K562 (cell line): ENCODE data around the gene ELAVL3. TPM values are rescaled to one million over a fixed set of nuclear protein-coding genes. Genes with fewer than 3 reads are reported as not detected.
A peak's percentile ranks its signal among the peaks of the same experiment; 100 is the strongest.

Source experiments
- ATF6 ChIP-seq: sonication (generic); formaldehyde crosslinking; IDR thresholded peaks from 2 replicates; pipeline ENCODE4 v1.4.0; 2020; ENCODE audit warnings: mild to moderate bottlenecking, missing genetic modification reagents
- CHD4 ChIP-seq: fragments of 200-600 bp; sonication (generic); IDR thresholded peaks from 3 replicates; pipeline ENCODE4 v1.6.1; 2012; ENCODE audit warnings: low read depth, mild to moderate bottlenecking, mixed read lengths, low read length, inconsistent platforms; ENCODE audit not compliant: insufficient read depth, insufficient replicate concordance, poor library complexity, severe bottlenecking
- HLTF ChIP-seq: fragments of 450-650 bp; IDR thresholded peaks from 2 replicates; pipeline ENCODE4 v1.6.1; 2016
- NCOR1 ChIP-seq: fragments of 450-650 bp; IDR thresholded peaks from 2 replicates; pipeline ENCODE4 v1.6.1; 2016; ENCODE audit warnings: mild to moderate bottlenecking, moderate library complexity
- U2AF2 ChIP-seq: fragments of 200-400 bp; formaldehyde crosslinking; optimal IDR thresholded peaks from 2 replicates; pipeline ENCODE3; 2017; ENCODE audit warnings: low read depth, mild to moderate bottlenecking, low read length
- ZBTB9 ChIP-seq: fragments of 450-650 bp; formaldehyde crosslinking; IDR thresholded peaks from 2 replicates; pipeline ENCODE4 v1.4.0; 2020; ENCODE audit warnings: mild to moderate bottlenecking, moderate library complexity
- ZEB2 ChIP-seq: fragments of 450-650 bp; IDR thresholded peaks from 2 replicates; pipeline ENCODE4 v1.6.1; 2016
- ZNF398 ChIP-seq: fragments of 250-450 bp; sonication (Bioruptor Pico); IDR thresholded peaks from 2 replicates; pipeline ENCODE4 v1.8.0; 2021; ENCODE audit warnings: moderate library complexity, mild to moderate bottlenecking, inconsistent platforms
- ZNF589 ChIP-seq: fragments of 200-800 bp; sonication (Bioruptor generic); IDR thresholded peaks from 2 replicates; pipeline ENCODE4 v1.6.1; 2016; ENCODE audit warnings: low read depth, missing genetic modification characterization, missing compliant biosample characterization
- ZNF830 ChIP-seq: fragments of 250-450 bp; sonication (Bioruptor Pico); IDR thresholded peaks from 2 replicates; pipeline ENCODE4 v1.5.0; 2021; ENCODE audit warnings: mild to moderate bottlenecking
- polyA plus RNA-seq, 8 experiments: library from polyadenylated mRNA; depleted of rRNA in 4 of 8; stranded (reverse) in 5 of 8; unstranded in 3 of 8; fragments of >200 nt; fragmentation: Nextera tagmentation in 2 of 8; fragmentation: Illumina TruSeq in 1 of 8; extraction: Ambion mirVana in 2 of 8; extraction: Trizol in 1 of 8; gene quantifications; 2 replicates each; pipeline versions ENCODE4 v1.2.1 to v1.2.3, GENCODE V29; 2011 to 2014; ENCODE audit warnings: inconsistent platforms in 1 of 8, missing spikeins in 1 of 8
- total RNA-seq, 7 experiments: library from RNA; depleted of rRNA in 6 of 7; stranded (reverse); fragments of >200 nt in 6 of 7; fragmentation: Illumina TruSeq in 2 of 7; extraction: Trizol in 2 of 7; gene quantifications; 2 replicates each; pipeline versions ENCODE4 v1.2.1 to v1.2.3, GENCODE V29; 2011 to 2021; ENCODE audit warnings: low replicate concordance in 1 of 7
- TF ChIP-seq, protein P1 (sequence below): fragments of 450-650 bp; IDR thresholded peaks from 2 replicates; pipeline ENCODE4 v1.6.1; 2017; ENCODE audit warnings: antibody characterized with exemption
- TF ChIP-seq, protein P2 (sequence below): sonication (generic); formaldehyde crosslinking; IDR thresholded peaks from 2 replicates; pipeline ENCODE4 v1.8.0; 2022; ENCODE audit warnings: mild to moderate bottlenecking, missing genetic modification reagents, borderline replicate concordance
- TF ChIP-seq, protein P3 (sequence below): sonication (generic); formaldehyde crosslinking; IDR thresholded peaks from 2 replicates; pipeline ENCODE4 v1.8.0; 2022; ENCODE audit warnings: mild to moderate bottlenecking, missing genetic modification reagents
- TF ChIP-seq, protein P4 (sequence below), 2 experiments: fragments of 450-650 bp; IDR thresholded peaks; 2 replicates each; pipeline ENCODE4 v1.6.1; 2016

Gene ELAVL3
- total and polyA plus RNA-seq, 9 of the 15 experiments (the other 6 are each of a cell fraction or from before 2014, with no cell fraction given), result not detected

DNA sequence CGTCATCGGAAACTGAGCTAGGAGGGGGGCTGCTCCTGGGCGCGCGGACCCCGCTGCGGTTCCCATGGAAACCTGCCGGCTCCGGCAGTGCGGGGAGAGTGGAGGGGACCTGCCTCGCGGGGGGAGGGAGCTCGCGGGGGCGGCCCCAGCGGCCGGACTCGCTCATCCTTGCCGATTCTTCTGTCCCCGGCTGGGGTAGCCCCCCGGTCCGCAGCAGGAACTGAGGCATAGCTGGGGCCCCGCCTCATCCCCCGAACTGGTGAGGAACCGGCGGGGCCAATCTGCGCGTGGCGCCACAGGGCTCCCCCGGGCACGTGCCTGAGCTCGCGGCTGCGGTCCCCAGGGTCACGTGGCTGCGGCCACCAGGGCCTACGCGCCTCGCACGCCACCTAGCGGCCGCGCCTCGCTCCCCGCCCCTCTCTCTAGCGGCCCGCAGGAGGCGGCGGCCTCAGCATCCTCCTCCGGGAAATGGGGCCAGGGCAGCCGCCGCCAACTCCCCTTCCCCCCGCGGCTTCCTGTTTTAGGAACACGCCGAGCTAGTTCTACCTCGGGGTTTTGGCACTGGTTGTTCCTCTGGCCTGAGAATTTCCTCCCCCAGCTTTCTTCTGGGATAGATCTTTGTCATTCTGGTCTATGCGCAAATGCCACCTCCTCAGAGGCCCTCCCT is 1.7 kb upstream of the ELAVL3 start (continued):
- TF ChIP-seq U2AF2, result no peak
- no peak for TF ChIP-seq ZNF398 (CRISPR knock-in tag)
- TF ChIP-seq ZBTB9 (CRISPR knock-in tag), result peak; percentile 76; the same call in 1 of the 2 replicates
- no peak for TF ChIP-seq ZNF589
- TF ChIP-seq, protein P1, sequence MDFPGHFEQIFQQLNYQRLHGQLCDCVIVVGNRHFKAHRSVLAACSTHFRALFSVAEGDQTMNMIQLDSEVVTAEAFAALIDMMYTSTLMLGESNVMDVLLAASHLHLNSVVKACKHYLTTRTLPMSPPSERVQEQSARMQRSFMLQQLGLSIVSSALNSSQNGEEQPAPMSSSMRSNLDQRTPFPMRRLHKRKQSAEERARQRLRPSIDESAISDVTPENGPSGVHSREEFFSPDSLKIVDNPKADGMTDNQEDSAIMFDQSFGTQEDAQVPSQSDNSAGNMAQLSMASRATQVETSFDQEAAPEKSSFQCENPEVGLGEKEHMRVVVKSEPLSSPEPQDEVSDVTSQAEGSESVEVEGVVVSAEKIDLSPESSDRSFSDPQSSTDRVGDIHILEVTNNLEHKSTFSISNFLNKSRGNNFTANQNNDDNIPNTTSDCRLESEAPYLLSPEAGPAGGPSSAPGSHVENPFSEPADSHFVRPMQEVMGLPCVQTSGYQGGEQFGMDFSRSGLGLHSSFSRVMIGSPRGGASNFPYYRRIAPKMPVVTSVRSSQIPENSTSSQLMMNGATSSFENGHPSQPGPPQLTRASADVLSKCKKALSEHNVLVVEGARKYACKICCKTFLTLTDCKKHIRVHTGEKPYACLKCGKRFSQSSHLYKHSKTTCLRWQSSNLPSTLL, result 0 out of 2 replicates have a peak, but pooled peaks have one; percentile 62
- peak; percentile 65; the same call in 1 of the 2 replicates for TF ChIP-seq HLTF
- 0 out of 2 replicates have a peak, but pooled peaks have one; percentile 53 for TF ChIP-seq ATF6 (CRISPR knock-in tag)
- TF ChIP-seq, protein P2, sequence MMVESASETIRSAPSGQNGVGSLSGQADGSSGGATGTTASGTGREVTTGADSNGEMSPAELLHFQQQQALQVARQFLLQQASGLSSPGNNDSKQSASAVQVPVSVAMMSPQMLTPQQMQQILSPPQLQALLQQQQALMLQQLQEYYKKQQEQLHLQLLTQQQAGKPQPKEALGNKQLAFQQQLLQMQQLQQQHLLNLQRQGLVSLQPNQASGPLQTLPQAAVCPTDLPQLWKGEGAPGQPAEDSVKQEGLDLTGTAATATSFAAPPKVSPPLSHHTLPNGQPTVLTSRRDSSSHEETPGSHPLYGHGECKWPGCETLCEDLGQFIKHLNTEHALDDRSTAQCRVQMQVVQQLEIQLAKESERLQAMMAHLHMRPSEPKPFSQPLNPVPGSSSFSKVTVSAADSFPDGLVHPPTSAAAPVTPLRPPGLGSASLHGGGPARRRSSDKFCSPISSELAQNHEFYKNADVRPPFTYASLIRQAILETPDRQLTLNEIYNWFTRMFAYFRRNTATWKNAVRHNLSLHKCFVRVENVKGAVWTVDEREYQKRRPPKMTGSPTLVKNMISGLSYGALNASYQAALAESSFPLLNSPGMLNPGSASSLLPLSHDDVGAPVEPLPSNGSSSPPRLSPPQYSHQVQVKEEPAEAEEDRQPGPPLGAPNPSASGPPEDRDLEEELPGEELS (CRISPR knock-in tag), result peak; percentile 100
- TF ChIP-seq, protein P3, sequence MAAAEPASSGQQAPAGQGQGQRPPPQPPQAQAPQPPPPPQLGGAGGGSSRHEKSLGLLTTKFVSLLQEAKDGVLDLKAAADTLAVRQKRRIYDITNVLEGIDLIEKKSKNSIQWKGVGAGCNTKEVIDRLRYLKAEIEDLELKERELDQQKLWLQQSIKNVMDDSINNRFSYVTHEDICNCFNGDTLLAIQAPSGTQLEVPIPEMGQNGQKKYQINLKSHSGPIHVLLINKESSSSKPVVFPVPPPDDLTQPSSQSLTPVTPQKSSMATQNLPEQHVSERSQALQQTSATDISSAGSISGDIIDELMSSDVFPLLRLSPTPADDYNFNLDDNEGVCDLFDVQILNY, result peak; percentile 99
- peak; percentile 28 for TF ChIP-seq CHD4
- TF ChIP-seq ZEB2, result 0 out of 2 replicates have a peak, but pooled peaks have one; percentile 37
- TF ChIP-seq NCOR1, result no peak
- TF ChIP-seq, protein P4, sequence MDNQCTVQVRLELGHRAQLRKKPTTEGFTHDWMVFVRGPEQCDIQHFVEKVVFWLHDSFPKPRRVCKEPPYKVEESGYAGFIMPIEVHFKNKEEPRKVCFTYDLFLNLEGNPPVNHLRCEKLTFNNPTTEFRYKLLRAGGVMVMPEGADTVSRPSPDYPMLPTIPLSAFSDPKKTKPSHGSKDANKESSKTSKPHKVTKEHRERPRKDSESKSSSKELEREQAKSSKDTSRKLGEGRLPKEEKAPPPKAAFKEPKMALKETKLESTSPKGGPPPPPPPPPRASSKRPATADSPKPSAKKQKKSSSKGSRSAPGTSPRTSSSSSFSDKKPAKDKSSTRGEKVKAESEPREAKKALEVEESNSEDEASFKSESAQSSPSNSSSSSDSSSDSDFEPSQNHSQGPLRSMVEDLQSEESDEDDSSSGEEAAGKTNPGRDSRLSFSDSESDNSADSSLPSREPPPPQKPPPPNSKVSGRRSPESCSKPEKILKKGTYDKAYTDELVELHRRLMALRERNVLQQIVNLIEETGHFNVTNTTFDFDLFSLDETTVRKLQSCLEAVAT (IDR thresholded peaks at IDR 0.05), result peak in 1 of 2 experiments; percentile 75; a peak in 2 of 4 replicates
- 0 out of 2 replicates have a peak, but pooled peaks have one; percentile 55 for TF ChIP-seq ZNF830 (CRISPR knock-in tag)
